ENCODE measurements around the gene KNSTRN. TPM values are rescaled to one million over a fixed set of nuclear protein-coding genes. Genes with fewer than 3 reads are reported as not detected.

Gene KNSTRN
- total RNA-seq, 1 donor: 4.3 TPM

DNA sequence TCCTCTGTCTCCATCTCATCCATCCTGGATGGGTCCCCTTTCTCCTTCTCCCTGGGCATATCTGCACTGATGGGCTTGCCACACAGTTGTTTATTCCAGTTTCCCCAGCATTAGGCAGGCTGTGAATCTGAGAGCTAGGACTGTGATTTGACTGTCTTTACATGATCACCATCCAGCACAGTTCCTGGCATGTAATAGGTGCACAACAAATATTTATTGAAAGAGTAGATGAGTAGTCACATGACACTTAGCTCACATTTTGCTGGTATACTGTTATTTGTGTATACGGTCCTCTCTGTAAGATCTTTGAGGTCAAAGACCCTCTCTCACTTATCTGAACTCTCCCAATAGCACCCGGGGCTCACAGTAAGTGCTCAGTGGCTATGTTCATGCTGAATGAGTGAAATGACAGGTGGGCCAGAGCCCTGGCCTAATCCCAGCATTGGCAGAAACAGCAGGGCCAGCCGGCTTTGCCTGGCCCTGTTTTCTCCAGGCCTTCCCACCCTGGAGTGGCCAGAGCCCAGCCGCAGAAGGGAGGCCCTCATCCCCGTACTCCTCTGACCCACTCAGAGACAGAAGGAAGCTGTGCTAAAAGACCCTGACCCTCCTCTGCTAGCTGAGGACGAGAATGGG lies 42.1 kb downstream of the KNSTRN start:
- DNase-seq (ENCODE audit: low read depth in 2 of 3, low spot score in 2 of 3): no peak

DNA sequence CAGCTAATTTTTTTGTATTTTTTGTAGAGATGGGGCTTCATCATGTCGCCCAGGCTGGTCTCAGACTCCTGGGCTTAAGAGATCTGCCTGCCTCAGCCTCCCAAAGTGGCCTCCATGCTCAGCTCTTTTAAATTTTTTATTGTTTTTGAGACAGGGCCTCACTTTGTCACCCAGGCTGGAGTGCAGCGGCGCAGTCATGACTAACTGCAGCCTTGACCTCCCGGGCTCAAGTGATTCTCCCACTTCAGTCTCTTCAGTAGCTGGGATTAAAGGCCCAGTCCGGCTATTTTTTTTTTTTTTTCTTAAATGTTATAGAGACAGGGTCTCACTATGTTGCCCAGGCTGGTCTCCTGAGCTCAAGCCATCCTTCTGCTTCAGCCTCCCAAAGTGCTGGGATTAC lies 43.2 kb downstream of the KNSTRN start:
- no peak for DNase-seq (ENCODE audit: low read depth in 2 of 3, low spot score in 2 of 3)

DNA sequence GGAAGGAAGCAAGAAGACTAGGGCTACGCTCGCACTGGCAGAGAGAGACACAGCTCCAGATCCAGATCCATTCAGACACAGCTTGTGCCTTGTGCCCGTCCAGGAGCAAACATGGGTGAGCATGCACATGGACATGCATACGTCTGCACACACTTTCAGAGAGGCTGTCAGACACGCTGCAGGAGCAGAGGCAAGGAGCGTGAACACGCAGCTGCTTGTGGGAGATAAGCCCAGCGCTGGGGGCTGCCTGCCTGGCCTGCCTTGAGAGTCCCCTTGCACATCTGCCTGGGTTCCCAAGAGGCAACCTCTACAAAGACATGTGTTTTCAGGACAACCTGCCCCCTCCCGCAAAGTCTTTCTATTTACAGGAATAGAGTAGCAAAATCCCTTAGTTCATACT lies 44.7 kb downstream of the KNSTRN start:
- no peak for DNase-seq (ENCODE audit: low read depth in 2 of 3, low spot score in 2 of 3)

DNA sequence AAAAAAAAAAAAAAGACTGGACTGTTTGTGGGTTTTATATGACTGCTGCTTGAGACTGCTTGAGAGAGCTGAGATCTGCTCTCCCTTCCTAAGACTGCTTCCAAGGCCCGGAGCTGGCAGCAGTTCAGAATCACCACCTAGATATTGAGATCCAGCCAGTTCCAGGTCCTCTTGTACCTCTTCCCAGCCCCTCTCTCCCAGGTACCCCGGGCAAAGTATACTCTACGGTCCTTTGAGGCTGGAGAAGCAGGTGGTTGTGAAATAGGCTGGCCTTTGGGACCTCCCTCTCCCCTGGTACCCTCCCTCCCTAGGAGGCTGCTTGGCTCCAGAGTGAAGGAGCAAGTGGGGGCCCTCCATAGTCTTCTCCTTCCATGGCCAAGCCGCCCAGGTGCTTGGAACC lies 45.7 kb downstream of the KNSTRN start:
- DNase-seq (ENCODE audit: low read depth in 2 of 3, low spot score in 2 of 3): no peak

DNA sequence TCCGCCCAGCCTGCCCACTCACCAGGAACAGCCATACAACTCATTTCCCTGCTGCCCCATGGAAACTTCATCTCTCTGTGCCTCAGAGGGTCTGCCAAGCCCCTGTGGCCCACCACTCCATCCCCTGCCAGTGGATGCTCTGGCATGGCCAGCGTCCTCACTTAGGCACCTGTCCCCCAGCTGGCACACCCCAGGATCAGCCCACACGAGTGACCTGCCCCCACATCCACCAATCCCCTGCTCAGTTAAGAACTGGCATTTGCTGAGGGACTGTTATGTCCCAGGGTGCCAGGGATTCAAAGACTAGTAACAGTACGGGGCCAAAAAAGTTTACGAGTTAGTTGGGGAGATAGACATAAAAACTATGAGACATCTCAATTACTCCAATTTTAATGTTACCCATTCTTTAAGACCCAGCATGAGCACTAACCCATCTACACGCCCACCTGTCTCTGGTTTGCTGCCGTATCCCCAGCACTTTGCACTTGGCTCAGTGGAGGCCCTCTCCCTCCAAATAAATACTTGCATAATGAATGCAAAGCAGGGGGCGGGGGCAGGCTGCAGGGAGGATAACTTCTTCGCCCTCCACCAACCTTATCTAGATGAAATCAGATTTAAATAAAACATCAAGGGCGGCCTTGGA lies 46.7 kb downstream of the KNSTRN start:
- no peak for DNase-seq (ENCODE audit: low read depth in 2 of 3, low spot score in 2 of 3)

DNA sequence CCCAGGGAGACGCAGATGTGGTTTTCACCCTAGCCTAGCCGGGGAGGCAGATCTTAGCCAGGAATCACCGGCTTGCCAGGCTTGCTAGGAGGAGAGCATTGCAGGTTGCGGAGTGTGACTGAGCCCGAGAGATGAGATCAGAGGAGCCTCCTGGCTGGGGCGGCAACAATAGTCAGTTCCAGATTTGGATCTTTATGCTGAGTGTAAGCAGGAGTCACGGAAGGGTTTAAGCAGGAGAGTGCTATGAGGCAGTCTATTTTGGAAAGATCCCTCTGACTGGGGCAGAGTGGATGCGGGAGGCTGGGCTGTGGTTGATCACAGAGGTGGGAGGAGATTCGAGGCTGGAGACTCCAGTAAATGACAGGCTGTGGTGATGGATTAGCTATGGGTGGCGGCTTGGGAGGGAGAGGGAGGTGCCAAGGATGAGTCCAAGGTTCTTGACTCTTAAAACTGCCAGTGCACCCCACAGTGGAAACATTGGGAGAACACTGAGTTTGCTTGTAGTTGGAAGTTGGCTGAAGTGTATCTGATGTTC lies 47.8 kb downstream of the KNSTRN start:
- no peak for DNase-seq (ENCODE audit: low read depth in 2 of 3, low spot score in 2 of 3)

DNA sequence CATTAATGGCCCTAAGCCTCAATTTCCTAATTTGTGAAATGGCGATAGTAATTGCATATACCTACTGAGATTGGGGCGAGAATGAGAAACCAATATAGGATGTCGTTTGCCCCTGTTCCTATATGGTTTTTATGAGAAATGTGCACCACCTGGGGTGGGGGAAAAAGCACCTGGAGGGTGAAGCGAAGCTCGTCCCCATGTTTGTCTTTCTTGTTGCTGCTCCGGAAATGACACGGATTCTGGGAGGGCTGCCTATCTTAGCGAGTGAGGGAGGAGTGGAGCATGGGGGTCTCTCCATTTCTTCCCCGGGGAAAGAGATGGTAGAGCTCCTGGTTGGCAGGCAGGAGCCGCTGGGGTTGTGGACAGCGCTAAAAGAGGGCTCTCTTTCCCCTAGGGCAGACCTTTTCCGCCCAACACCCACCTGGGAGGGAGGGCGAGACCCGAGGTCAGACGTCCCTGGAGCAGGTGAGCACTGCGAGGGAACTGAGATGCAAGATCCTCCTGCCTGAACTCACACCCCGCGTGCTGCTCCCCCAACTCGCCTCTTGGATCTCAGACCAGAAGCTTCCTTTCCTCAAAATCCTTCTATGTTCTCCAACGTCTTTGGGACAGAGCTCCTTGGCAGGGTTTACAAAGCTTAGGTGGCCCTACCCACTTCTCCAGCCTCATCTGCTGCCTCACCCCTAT lies 52.6 kb downstream of the KNSTRN start:
- no peak for DNase-seq (ENCODE audit: low read depth in 2 of 3, low spot score in 2 of 3)

DNA sequence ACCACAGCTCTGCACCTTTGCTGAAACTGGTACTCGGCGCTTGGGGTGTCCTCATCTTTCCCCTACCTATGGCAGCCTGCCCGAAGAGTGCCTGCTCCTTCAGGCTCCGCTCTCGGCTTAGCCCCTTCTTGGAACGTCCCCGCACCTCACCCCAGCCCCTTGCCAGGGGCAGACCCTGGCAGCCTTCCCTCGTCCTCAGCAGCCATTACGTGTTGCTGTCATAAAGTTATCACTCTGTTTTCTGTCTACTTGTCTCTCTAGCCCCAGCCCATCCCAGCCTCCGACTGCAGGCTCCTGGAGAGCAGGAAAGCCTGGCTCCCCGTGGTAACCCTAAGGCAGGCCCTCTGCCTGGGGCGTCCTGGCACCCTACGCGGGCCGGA lies 53.2 kb downstream of the KNSTRN start:
- peak in 1 of 3 donors; percentile 6 for DNase-seq (ENCODE audit: low read depth in 2 of 3, low spot score in 2 of 3)

DNA sequence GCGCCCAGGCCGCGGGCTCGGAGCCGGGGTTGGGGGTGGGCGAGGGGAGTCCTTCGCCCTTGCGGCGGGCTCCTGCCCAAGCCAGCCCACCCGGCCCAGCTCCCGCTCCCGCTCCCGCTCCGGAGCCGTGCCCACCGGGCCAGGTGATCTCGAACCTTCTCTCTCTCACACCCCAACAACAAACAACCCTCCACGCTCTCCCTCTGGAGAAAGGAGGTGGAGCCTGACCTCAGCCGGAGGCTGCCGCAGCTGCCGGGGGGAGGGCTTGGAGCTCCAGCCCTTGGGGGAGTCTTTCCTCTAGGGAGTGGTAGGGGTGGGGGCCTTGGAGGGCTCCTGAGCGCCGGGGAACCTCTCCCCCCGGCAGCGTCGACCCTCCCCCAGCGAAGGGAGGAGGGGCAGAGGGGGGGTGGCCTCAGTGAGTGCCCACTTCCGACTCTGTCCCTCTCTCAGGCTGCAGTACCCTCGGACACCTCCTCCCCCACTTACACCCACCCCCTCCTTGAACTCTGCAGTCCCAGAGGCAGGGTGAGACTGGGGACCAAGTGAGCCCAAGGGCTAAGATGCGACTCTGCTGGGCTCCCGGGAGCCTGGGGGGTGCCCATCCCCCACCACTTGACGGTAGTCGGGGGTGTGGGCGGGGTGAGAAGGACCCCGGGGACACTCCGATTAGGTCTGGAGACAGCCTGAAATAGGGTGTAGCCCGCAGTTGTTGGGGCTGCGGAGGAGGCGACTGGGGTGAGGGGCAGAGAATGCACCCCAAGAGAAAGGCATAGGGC lies 53.8 kb downstream of the KNSTRN start:
- peak in 1 of 3 donors; percentile 25 for DNase-seq (ENCODE audit: low read depth in 2 of 3, low spot score in 2 of 3)

DNA sequence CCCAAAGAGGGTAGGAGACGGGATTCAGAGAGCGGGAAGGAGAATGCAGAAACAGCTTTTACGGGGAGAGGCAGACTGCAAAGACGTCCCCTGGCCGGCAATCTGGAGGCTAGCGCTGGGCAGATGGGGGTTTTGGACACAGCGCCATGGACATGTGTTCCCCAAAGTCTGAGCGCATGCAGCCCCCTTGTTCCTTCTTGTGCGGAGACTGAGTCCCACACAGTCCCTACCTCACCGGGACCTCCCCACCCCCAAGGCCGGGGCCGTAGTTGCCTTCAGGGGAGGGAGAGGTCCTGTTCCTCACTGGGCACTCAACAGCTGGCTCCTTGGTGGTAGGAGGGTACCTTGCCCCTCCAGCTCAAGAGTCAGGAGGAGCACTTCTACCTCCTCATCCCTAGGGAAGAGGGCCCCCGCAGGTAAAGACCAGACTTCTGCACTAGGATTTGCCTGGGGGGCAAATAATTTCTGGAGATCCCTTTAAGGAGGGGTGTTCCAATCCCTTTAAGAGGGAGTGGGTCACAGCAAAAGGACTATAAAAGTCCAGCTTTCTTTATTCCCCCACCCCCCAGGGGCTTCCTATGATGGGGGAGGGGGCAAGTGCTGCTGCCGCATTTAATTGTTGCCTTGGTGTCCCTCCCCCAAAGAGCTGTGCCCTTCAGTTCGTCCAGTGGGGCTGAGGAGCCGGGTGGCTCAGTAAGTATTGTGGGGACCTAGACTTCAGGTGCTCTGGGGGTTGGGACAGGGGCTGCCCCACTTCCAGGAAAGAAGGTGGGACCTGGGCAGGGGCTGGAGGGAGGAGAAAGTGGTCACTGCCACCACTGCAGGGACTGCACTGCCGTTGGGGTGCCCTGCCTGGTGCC lies 54.6 kb downstream of the KNSTRN start:
- no peak for DNase-seq (ENCODE audit: low read depth in 2 of 3, low spot score in 2 of 3)

DNA sequence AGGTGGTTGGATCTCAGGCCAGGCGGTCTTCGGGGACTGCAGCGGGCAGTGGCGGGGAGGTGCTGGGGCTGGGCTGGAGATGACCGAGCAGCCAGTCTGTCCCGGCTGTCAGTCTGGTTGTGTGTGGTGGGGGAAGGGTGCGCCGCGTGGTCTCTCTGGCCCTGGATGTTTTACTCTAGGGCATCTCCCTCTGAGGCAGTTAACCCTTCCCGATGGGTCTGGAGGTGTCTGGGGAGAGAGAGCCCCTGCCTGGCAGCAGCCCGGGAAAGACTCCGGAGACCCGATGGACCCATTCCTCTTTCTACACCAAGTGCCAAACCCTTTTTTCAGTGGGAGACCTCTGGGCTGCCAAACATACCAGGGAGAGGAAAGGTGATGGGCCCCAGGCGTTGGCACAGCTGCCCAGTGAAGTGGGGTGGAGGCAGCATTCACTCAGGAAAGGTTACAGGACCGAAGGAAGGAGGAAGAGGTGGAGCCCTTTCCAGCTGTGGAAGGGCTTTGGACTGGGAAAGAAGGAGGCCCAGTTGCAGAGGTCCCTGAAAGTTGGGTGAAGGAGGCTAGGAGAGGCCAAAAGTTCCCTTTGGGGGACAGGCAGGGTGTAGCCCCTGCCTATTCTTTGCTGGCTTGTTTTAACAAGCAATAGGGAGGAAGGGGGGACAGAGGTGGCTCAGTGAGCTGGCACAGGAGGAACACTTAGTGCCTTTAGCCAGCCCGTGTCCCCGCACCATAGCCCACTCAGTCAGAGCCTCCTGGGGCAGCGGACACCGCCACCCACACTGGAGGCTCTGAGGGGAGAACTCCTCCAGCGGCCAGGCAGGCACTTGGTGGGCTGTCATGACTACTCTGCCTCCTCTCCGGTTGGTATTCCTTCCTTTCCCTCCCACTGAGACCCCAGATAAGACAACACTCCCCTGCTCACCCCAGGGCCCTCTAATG lies 55.5 kb downstream of the KNSTRN start:
- DNase-seq (ENCODE audit: low read depth in 2 of 3, low spot score in 2 of 3): no peak

DNA sequence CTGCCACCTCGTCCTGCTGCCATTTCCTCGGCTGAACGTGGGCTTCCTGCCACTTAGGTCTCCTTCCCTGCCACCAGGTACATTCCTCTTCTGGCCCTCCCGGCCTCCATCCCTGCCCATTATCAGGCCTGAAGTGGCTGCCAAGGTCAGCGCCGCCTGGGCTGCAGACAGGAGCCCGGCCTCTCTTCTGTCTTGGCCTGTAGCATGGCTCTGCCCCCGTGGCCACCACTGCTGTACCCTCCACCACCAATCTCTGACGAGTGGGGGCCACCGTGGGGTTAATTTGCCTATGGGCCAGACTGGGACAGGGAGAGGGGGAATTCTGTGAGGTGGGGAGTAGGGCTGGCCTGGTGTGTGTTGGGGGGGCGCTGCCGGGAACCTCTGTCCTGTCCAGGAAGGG lies 56.2 kb downstream of the KNSTRN start:
- DNase-seq (ENCODE audit: low read depth in 2 of 3, low spot score in 2 of 3): no peak

DNA sequence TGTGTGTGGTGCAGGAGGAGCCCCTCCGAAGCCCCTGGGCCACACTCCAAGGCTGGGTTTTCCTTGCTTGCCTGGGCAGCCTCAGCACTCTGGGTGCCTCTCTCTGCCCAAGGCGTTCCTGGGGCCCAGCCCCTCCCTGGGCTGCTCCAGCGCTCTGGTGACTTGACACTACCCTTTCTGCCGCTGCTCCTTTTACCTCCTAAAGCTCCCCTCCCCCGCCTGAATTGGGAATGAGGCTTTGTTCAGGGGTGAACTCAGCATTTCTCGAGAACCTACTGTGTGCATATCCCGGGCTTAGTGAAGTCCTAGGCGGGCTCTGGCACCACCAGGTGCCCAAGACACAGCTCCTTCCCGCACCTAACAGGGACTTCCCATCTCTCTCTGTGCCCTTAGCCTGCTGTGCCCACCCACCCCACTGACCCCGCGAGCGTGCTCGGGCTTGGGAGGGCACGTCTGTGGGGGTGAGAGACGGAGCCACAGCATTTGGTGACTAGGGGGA lies 57.0 kb downstream of the KNSTRN start:
- DNase-seq (ENCODE audit: low read depth in 2 of 3, low spot score in 2 of 3): peak in 1 of 3 donors; percentile 15

DNA sequence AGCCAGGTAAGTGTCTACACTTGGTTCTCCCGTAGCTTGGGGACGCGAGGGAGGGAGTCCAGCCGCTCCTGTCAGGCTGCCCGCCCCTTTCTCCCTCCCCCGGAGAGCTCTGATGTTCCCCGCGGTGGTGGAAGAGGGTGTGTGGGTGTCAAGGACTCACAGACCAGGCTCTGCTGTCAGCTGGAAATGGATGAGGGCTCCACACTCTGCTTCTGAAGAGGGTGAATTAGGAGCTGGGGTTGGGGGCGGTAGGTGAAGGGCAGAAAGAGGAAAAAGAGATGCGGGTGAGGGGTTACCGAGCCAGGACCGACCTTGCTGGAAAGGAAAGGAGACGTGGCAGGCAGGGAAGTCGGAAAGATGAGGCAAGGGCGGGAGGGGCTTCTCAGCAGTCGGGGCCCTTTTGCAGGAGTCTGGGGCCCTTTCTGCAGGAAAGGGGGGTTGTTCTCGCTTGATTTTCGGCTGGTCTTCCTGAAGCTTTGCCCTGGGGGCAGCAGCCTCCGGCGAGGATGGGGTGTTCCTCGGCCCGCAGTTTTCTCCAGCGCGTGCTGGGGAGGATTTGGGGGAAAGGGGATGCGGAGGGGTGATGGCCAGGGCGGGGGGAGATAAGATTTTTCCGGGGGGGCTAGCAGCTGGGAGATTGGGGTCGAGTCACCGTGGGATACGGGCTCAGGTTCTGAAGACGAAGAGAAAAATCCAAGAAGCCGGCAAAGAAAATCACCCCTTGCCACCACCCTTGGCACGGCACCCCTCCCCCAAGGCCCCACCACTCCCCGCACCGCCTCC lies 57.6 kb downstream of the KNSTRN start:
- DNase-seq (ENCODE audit: low read depth in 2 of 3, low spot score in 2 of 3): peak in 1 of 3 donors; percentile 27

DNA sequence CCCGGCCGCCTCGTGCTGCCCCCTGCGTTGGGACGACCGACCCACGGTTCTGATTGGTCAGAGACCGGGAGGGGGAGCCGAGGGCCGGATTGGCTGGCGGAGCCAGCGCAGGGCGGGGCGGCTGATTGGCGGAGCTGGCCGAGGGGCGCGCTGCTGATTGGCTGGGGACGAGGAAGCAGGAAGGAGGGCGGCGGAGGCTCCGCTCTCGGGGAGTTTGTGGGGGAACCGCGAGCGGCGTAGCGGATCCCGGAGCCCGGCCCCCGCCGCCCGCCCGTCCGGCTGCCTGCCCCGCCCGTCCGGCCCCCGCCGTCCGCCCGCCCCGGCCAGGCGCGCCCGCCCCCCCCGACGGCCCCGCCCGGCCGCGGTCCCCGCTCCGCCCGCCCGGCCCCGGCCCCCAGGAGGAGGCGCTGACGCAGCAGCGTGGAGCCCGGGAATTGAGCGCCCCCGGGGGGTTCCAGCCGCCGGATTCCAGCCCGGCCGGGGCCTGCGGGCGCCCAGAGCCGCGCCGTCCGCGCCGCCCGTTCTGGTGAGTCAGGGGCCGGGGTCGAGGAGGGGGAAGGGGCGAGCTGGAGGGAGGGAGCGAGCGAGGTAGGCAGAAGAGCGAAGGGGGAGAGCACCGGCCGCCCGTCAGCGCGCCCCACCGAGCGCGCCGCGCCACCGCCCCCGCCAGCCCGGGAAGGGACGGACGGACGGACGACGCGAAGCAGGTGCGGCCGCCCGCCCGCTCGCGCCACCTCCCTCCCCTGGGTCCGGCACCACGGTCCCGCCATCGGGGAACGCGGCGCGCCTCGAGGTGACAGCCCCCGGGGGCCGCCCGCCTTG lies 58.4 kb downstream of the KNSTRN start, which contains the start of gene BAHD1:
BAHD1 (plus strand) TSS at position 211 of the 822 bp plus-strand sequence. CDS start 17,512 bp downstream, outside the sequence.
- peak; percentile 71 to 95 (median 94) for DNase-seq (ENCODE audit: low read depth in 2 of 3, low spot score in 2 of 3)

DNA sequence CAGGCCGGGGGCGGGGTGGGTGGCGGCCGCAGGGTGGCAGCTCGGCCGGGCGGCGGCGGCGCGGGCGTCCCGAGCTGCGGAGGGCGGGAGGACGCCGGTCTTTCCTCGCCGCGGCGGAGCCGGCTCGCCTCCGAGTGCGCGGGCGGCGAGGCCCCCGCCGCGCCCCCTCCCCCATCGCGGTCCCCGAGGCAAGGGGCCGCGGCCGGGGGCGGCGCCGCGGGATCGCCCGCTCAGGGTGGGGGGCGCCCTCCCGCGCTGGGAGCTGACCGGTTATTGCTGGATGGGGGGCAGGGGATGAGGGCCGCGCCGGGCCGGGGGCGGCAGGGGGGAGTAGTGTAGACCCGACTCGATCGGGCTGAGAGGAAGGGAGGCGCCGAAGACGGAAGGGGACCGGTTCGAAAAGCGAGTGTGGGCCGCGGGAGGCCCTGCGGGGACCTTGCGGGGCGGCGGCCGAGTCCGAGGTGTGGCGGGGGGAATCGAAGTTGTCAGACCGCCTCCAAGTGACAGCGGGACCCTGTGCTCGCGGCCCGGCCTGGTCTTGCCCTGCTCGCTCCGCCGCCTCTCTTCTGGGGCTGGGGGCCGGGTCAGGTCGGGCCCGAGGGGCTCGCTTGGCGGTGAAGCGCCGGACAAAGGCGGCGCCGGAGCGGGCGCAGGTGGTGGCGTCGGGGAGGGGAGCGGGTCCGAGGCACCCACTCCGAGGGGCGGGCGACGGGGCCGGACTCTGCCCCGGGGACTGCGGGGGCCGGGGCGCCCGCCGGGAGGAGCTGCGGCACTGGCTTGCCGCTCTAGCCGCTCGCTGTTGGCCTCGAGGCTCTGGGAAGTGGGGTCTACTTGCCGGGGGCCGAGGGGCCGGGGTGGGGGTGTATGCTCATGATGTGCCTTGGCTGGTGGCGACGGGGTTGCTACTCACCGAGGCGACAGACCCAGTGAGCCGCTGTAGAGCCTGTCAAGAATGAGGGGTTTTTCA lies 59.3 kb downstream of the KNSTRN start:
- peak in 1 of 3 donors; percentile 21 for DNase-seq (ENCODE audit: low read depth in 2 of 3, low spot score in 2 of 3)

Data from hematopoietic multipotent progenitor cell (in vitro differentiated cells).